ENCODE results near the gene ZFYVE16. TPM values are rescaled to one million over a fixed set of nuclear protein-coding genes. Genes with fewer than 3 reads are reported as not detected.

Gene ZFYVE16
- total and polyA plus RNA-seq, 2 of the 13 experiments (the other 11 are each of a cell fraction or from before 2014, with no cell fraction given) = 9.3 to 33.3 TPM

- TF ChIP-seq WIZ (CRISPR knock-in tag; IDR thresholded peaks at IDR 0.05) = 0 out of 2 replicates have a peak, but pooled peaks have one; percentile 71
- no peak for TF ChIP-seq ISX (CRISPR knock-in tag; conservative IDR thresholded peaks at IDR 0.05)
- TF ChIP-seq TFAP4 (IDR thresholded peaks at IDR 0.05; ENCODE audit: borderline replicate concordance, low read depth) = peak; percentile 6; the same call in 1 of the 2 replicates
- peak; percentile 77; the same call in 1 of the 2 replicates for TF ChIP-seq ZSCAN20 (CRISPR knock-in tag; IDR thresholded peaks at IDR 0.05; ENCODE audit: borderline replicate concordance)
- TF ChIP-seq SAFB2 (CRISPR knock-in tag; IDR thresholded peaks at IDR 0.05; ENCODE audit: borderline replicate concordance, low read depth) = peak; percentile 69; the same call in 1 of the 2 replicates
- TF ChIP-seq ZFP36 (IDR thresholded peaks at IDR 0.05; ENCODE audit: borderline replicate concordance, low read depth, low read length, partially characterized antibody) = no peak
- TF ChIP-seq, protein P1, sequence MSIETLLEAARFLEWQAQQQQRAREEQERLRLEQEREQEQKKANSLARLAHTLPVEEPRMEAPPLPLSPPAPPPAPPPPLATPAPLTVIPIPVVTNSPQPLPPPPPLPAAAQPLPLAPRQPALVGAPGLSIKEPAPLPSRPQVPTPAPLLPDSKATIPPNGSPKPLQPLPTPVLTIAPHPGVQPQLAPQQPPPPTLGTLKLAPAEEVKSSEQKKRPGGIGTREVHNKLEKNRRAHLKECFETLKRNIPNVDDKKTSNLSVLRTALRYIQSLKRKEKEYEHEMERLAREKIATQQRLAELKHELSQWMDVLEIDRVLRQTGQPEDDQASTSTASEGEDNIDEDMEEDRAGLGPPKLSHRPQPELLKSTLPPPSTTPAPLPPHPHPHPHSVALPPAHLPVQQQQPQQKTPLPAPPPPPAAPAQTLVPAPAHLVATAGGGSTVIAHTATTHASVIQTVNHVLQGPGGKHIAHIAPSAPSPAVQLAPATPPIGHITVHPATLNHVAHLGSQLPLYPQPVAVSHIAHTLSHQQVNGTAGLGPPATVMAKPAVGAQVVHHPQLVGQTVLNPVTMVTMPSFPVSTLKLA (IDR thresholded peaks at IDR 0.05) = peak; percentile 43; the same call in 1 of the 2 replicates
- peak; percentile 69 for TF ChIP-seq ZNF574 (CRISPR knock-in tag; IDR thresholded peaks at IDR 0.05)
- peak; percentile 47; the same call in 1 of the 2 replicates for TF ChIP-seq ISL2 (CRISPR knock-in tag; IDR thresholded peaks at IDR 0.05)
- TF ChIP-seq NFE2L1 (CRISPR knock-in tag; IDR thresholded peaks at IDR 0.05; ENCODE audit: borderline replicate concordance) = no peak
- TF ChIP-seq PHF21A (CRISPR knock-in tag; IDR thresholded peaks at IDR 0.05) = peak; percentile 75; the same call in 1 of the 2 replicates
- TF ChIP-seq ZNF543 (CRISPR knock-in tag; IDR thresholded peaks at IDR 0.05) = peak; percentile 81
- TF ChIP-seq GATAD1 (CRISPR knock-in tag; IDR thresholded peaks at IDR 0.05) = peak; percentile 36
- no peak; the same call in 1 of the 2 replicates for TF ChIP-seq ZNF749 (CRISPR knock-in tag; IDR thresholded peaks at IDR 0.05; ENCODE audit: borderline replicate concordance)
- no peak for TF ChIP-seq NCOR1 (IDR thresholded peaks at IDR 0.05; ENCODE audit: borderline replicate concordance, low read length)
- TF ChIP-seq NAIF1 (CRISPR knock-in tag; IDR thresholded peaks at IDR 0.05; ENCODE audit: borderline replicate concordance) = peak; percentile 83; the same call in 1 of the 2 replicates
- TF ChIP-seq ZNF687 (CRISPR knock-in tag; IDR thresholded peaks at IDR 0.05) = peak; percentile 99
- TF ChIP-seq, protein P2, sequence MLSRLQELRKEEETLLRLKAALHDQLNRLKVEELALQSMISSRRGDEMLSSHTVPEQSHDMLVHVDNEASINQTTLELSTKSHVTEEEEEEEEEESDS (CRISPR knock-in tag; IDR thresholded peaks at IDR 0.05; ENCODE audit: borderline replicate concordance) = peak; percentile 68; the same call in 1 of the 2 replicates
Observed at GRCh38 chr5:80487829-80488721, 80.2 kb downstream of the ZFYVE16 start, which contains the start of gene FAM151B (continued).
